ENCODE data around the gene OSBPL7. TPM values are rescaled to one million over a fixed set of nuclear protein-coding genes. Genes with fewer than 3 reads are reported as not detected.

Gene OSBPL7
- total RNA-seq, 1 experiment from 2014 or later, result 46.8 TPM

GRCh38 chr17:47853616-47854015, 32.0 kb upstream of the OSBPL7 start:
- Mint-ChIP-seq H3K27me3 (ENCODE audit: insufficient read depth, unreplicated experiment) (peaks cover 12% of the 10 kb centered on the region), H3K27ac (ENCODE audit: unreplicated experiment) (no peak overlapping the region), H3K4me3 (ENCODE audit: unreplicated experiment) (no peak overlapping the region), H3K36me3 (ENCODE audit: insufficient read depth, unreplicated experiment) (peaks cover 17% of the 10 kb centered on the region), H3K9me3 (ENCODE audit: unreplicated experiment) (no peaks in the 10 kb centered on the region), H3K4me1 (ENCODE audit: low read depth, unreplicated experiment) (peaks cover 23% of the 10 kb centered on the region)
- no peak for DNase-seq
- intact Hi-C loops (cut with micrococcal nuclease; ENCODE audit: unreplicated experiment), result no loop called here
- ChIA-PET POLR2A (no interaction called here), CTCF (interaction anchor here (1.0 to 1.4 kb wide), 2 partner anchors 11 to 36 kb away, joined by 3 to 5 read pairs; no protein-coding TSS in a partner anchor)
- H3K4me3 ChIP-seq (ENCODE audit: low read depth, low read length), result no peak overlapping the region
- H3K36me3 ChIP-seq (ENCODE audit: control insufficient read depth, insufficient read depth, low read length), result no peaks in the 10 kb centered on the region
- no peaks in the 10 kb centered on the region for H3K9me3 ChIP-seq
- no peak for TF ChIP-seq CTCF (IDR thresholded peaks at IDR 0.05; ENCODE audit: insufficient read depth in 1 of 2, low read depth in 1 of 2, low read length in 1 of 2, severe bottlenecking in 1 of 2, unreplicated experiment in 1 of 2)
- no TSS peak for BruUV-seq (replicated peaks)
- no peaks in the 10 kb centered on the region for H3K27me3 ChIP-seq (replicated peaks; ENCODE audit: control insufficient read depth, insufficient read depth, low read length)
- H3K4me1 ChIP-seq, result peaks cover 12% of the 10 kb centered on the region

GRCh38 chr17:47852113-47852949, 30.7 kb upstream of the OSBPL7 start:
- no peak for TF ChIP-seq CTCF (IDR thresholded peaks at IDR 0.05; ENCODE audit: insufficient read depth in 1 of 2, low read depth in 1 of 2, low read length in 1 of 2, severe bottlenecking in 1 of 2, unreplicated experiment in 1 of 2)
- Mint-ChIP-seq H3K27ac (ENCODE audit: unreplicated experiment) (no peak overlapping the region), H3K4me3 (ENCODE audit: unreplicated experiment) (peak overlapping the region; percentile 90), H3K9me3 (ENCODE audit: unreplicated experiment) (no peaks in the 10 kb centered on the region), H3K4me1 (ENCODE audit: low read depth, unreplicated experiment) (peaks cover 23% of the 10 kb centered on the region), H3K36me3 (ENCODE audit: insufficient read depth, unreplicated experiment) (peaks cover 17% of the 10 kb centered on the region), H3K27me3 (ENCODE audit: insufficient read depth, unreplicated experiment) (peaks cover 12% of the 10 kb centered on the region)
- DNase-seq, result no peak
- H3K4me1 ChIP-seq, result peaks cover 12% of the 10 kb centered on the region
- H3K9me3 ChIP-seq, result no peaks in the 10 kb centered on the region
- POLR2A ChIA-PET, result interaction anchor here (0.7 to 2.9 kb wide), 2 partner anchors 31 to 33 kb away, joined by 9 to 25 read pairs; no protein-coding TSS in a partner anchor
- no peaks in the 10 kb centered on the region for H3K36me3 ChIP-seq (ENCODE audit: control insufficient read depth, insufficient read depth, low read length)
- H3K27me3 ChIP-seq (replicated peaks; ENCODE audit: control insufficient read depth, insufficient read depth, low read length), result no peaks in the 10 kb centered on the region
- intact Hi-C loops (cut with micrococcal nuclease; ENCODE audit: unreplicated experiment), result no loop called here
- no TSS peak for BruUV-seq (replicated peaks)
- H3K4me3 ChIP-seq (ENCODE audit: low read depth, low read length), result no peak overlapping the region
- CTCF ChIA-PET, result interaction anchor here (0.6 to 14.0 kb wide), 7 partner anchors 10 to 62 kb away, joined by 3 to 904 read pairs (median 5); partner anchors contain the start of genes SCRN2 and SP2

GRCh38 chr17:47851764-47852112, 30.1 kb upstream of the OSBPL7 start:
- H3K27me3 Mint-ChIP-seq (ENCODE audit: insufficient read depth, unreplicated experiment), result peaks cover 12% of the 10 kb centered on the region
- Histone ChIP-seq H3K4me3 (ENCODE audit: low read depth, low read length) (no peak overlapping the region), H3K4me1 (peaks cover 12% of the 10 kb centered on the region), H3K27me3 (replicated peaks; ENCODE audit: control insufficient read depth, insufficient read depth, low read length) (no peaks in the 10 kb centered on the region), H3K9me3 (no peaks in the 10 kb centered on the region), H3K36me3 (ENCODE audit: control insufficient read depth, insufficient read depth, low read length) (no peaks in the 10 kb centered on the region)
- CTCF ChIA-PET, result interaction anchor here (0.6 to 14.0 kb wide), 11 partner anchors 10 to 197 kb away, joined by 3 to 904 read pairs (median 4); partner anchors contain the start of genes SCRN2 and SP2
- no peak for TF ChIP-seq CTCF (IDR thresholded peaks at IDR 0.05; ENCODE audit: insufficient read depth in 1 of 2, low read depth in 1 of 2, low read length in 1 of 2, severe bottlenecking in 1 of 2, unreplicated experiment in 1 of 2)
- peaks cover 23% of the 10 kb centered on the region for H3K4me1 Mint-ChIP-seq (ENCODE audit: low read depth, unreplicated experiment)
- peaks cover 21% of the 10 kb centered on the region for H3K36me3 Mint-ChIP-seq (ENCODE audit: insufficient read depth, unreplicated experiment)
- H3K9me3 Mint-ChIP-seq (ENCODE audit: unreplicated experiment), result no peaks in the 10 kb centered on the region
- no TSS peak for BruUV-seq (replicated peaks)
- POLR2A ChIA-PET, result interaction anchor here (0.7 to 2.9 kb wide), 7 partner anchors 11 to 90 kb away, joined by 4 to 25 read pairs (median 11); partner anchors contain the start of genes LRRC46, MRPL10, PNPO and SCRN2
- intact Hi-C loops (cut with micrococcal nuclease; ENCODE audit: unreplicated experiment), result loop anchor here (1.0 kb wide), 3 partner anchors 8 to 33 kb away; no protein-coding TSS in a partner anchor
- no peak overlapping the region for H3K27ac Mint-ChIP-seq (ENCODE audit: unreplicated experiment)
- no peak for DNase-seq
- peak overlapping the region; percentile 90 for H3K4me3 Mint-ChIP-seq (ENCODE audit: unreplicated experiment)
